NCI-H1417 (cell line): ENCODE measurements around the gene FGF7.
"Not testable (repeated sequence)": the region's sequence is repeated elsewhere in the genome, so short reads cannot be mapped to it uniquely, and the experiment has no call there.

Source experiments
- DNase-seq, 3 experiments: peaks; one replicate each; lab custom pipeline; 2025; lab: John Stamatoyannopoulos, UW

Gene FGF7

DNA sequence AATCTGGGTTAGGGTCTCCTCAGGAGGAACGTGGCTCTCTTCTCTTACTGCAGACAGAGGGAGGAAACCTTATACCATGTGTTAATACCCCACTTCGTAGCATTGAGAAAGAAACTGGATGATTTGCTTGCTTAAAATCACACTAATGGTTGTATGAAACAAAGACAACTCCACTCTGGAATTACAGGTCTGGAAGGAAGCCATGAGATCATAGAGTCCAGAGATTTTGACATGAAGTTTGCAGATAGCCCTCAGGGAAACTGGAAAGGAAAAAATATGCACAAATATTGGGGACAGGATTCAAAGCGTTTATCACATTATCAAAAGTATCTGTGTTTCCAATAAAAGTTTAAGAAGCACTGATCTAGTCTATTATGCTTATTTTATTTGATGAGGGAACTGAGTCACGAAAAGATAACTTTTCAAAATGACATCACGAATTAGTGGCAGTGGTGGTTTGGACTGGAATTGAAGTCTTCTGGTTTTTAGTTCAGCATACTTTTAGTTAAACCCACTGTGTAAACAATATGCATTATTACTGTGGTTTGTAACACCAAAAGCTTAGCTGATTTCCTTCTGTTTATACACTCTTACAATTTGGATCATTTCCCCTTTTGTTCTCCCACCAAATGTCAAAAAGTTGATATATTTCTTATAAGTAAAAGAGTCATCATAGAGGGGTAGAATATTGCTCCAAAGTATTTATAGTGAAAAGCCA is 16.8 kb downstream of the FGF7 start:
- no peak for DNase-seq

DNA sequence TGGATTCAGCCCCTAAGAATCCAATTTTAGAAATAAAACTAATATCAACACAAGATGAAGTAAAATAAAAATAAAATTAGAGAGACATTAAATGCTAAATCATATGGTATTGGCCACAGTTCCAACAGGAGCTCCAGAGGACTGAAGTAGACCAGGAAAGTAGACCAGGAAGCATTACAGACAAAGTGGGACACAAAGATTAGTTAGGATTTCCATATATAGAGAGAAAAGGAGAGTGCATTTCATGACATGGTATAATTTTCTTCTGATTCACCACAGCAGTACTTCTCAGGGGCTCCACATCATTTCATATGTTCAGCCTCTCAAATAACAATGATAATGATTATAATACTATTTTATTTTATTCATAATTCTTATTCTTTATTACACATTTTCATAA is 18.3 kb downstream of the FGF7 start:
- DNase-seq = no peak

GRCh38 chr15:49441816-49442215 is 18.8 kb downstream of the FGF7 start:
- DNase-seq = no peak

GRCh38 chr15:49452595-49452994 is 29.6 kb downstream of the FGF7 start:
- DNase-seq = no peak

GRCh38 chr15:49456166-49456565 is 33.1 kb downstream of the FGF7 start:
- no peak for DNase-seq

GRCh38 chr15:49458145-49458544 is 35.1 kb downstream of the FGF7 start:
- no peak for DNase-seq

- no peak for DNase-seq
Measured at GRCh38 chr15:49460411-49460941, 37.4 kb downstream of the FGF7 start.

DNA sequence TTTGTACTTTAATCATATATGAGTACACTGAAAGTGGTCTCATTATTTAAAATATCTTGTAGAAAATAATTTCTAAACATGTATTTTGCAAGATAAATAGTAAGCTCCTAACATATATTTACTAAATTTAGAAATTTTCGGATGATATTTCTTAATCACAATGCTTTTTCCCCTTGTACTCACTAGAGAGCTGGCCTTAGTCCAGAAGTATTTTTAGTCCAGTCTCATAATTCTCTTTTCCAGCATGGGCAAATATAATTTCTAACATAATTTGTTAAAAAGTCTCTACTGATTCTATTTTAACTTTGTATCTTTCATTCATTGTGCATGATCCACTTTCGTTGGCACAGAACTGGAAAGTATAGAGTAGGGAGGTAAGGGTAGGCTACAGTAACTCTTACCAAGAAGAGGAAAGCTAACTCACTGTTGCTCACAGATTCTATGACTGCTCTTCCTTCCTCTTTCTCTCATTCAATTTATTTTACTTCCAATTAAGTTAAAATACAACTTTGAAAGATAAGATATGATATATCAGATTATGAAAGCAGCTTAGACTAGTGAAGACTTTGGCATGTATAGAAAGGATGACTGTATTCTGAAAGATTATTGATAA is 39.3 kb downstream of the FGF7 start:
- DNase-seq = no peak

DNA sequence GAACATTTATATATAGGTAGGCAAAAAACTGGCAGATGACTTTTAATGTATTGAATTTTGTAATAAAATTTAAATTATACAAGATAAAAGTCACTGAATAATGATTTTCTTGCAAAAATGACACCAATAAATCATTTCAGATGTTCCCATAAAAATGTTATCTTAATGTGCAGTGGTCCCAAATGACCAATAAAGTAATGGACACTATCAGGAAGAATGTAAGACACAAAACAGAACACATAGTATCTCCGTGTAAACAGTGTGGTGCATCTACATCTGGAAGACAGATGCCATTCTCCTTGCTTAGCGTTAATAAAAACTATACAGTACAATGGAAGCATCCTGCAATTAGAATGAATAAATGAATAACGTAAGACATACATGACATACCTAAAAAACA is 41.5 kb downstream of the FGF7 start:
- no peak for DNase-seq

- no peak for DNase-seq
Measured at GRCh38 chr15:49466119-49466518, 43.1 kb downstream of the FGF7 start.

DNA sequence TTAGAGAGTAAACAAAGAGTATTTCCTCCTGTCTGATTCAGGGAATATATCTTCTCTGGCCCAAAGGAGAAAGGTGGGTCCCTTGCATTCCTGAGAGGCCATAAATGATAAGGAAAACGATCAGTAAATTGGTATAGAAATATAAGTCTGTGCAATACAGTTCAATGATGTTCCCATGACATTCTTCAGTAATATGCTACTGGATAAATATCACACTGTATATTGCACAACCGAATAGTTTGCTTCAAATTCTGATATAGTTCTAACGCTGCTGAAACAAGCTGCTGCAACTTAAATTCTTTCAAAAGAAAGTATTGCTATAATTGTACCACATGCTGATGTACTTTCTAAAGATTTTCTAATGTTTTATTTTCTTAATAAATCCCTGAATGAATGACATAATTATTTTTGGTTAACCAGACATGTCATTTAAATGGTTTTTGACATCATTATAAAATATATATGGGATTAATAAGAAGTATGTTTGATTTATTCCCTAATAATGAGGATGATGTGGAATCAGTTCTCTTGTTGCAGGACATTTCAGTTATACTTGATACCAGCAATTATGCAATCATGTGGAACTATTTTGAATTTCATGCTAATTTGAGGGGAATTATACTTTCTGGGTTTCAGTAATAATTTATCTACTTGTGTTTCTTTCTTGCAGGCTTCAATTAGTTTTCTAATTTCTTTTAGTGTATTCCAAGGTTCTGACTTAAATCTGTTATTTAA is 44.9 kb downstream of the FGF7 start:
- no peak for DNase-seq

- no peak for DNase-seq
Measured at GRCh38 chr15:49468481-49468839, 45.4 kb downstream of the FGF7 start.

DNA sequence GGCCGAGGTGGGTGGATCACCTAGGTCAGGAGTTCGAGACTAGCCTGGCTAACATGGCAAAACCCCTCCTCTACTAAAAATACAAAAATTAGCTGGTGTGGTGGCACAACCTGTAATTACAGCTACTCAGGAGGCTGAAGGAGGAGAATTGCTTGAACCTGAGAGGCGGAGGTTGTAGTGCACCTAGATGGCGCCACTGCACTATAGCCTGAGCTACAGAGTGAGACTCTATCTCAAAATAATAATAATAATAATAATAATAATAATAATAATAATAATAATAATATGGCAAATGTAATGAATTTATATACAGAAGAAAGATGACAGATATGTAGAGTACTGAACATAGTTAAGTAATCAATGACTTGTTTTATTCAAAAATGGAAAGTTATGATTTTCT is 48.2 kb downstream of the FGF7 start:
- DNase-seq = peak in 1 of 3 experiments; percentile 4

GRCh38 chr15:49471733-49472132 is 48.7 kb downstream of the FGF7 start:
- DNase-seq = no peak

DNA sequence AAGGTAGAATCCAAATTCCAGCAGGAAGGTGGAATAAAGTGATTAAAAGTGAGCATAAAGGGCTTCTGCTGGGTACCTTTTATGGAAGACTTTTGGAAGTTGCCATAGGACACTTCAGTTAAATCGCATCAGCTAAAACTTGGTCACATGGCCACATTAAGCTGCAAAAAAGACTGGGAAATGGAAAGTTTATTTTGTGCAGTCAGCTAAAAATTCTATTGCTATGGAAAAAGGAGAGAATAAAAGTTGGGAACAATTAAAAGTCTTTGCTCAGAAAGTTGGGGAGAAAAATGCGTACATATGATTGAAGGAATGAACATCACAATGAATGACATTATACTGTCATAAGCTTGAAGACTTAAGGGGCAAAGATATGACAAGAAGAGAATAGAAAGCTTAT is 49.3 kb downstream of the FGF7 start:
- no peak for DNase-seq

GRCh38 chr15:49473031-49473430 is 50.0 kb downstream of the FGF7 start:
- DNase-seq = no peak

DNA sequence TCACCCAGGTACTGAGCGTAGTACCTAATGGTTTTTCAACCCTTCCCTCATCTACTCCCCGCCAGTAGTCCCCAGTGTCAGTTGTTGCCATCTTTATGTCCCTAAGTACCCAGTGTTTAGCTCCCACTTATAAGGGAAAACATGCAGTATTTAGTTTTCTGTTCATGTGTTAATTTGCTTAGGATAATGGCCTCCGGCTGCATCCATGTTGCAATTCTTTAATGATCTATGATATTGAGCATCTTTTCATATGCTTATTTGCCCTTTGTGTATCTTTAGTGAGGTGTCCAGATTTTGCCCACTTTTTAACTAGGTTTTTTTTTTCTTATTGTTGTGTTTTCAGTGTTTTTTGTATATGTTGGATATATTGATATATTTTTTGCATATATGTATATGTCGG is 55.0 kb downstream of the FGF7 start:
- DNase-seq = not testable (repeated sequence)

DNA sequence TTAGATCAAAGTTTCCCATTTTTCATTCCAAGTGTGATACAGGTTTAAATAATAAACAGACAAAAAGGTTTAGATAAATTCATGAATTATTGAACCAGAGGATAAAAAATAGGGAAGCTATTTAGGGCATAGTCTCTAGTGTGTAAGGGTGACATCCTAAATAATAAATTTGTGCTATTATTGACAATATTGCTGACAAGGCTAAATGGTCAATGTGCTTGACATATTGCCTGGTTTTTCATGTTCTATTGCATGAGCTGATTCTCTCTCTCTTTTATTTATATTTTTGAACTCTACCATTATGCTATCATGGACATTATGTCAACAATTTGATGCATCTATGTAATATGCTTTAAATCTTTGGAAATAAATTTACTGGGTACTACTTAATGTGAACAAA is 55.9 kb downstream of the FGF7 start:
- not testable (repeated sequence) for DNase-seq

GRCh38 chr15:49485401-49485800 is 62.4 kb downstream of the FGF7 start:
- DNase-seq = not testable (repeated sequence)

GRCh38 chr15:49490966-49491365 is 67.9 kb downstream of the FGF7 start:
- DNase-seq = no peak

GRCh38 chr15:49492151-49492550 is 69.1 kb downstream of the FGF7 start:
- no peak for DNase-seq

DNA sequence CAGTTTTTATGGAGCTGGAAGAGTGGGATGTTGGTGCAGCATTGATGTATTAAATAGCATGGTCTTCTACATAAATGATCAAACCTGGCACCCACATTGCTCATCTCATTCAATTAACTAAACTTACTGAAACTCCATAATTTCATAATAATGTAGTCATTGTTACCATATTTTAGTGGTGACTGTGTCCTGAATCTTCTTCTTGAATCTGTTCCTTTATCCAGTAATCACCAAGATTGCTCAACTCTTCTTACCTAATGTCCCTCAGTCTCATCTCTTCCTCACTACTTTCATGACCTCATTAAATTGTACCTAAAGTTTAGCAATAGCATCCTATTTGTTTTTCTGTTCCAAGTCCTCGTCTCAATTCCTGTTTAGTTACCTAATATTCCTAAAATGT is 69.8 kb downstream of the FGF7 start:
- DNase-seq = no peak

DNA sequence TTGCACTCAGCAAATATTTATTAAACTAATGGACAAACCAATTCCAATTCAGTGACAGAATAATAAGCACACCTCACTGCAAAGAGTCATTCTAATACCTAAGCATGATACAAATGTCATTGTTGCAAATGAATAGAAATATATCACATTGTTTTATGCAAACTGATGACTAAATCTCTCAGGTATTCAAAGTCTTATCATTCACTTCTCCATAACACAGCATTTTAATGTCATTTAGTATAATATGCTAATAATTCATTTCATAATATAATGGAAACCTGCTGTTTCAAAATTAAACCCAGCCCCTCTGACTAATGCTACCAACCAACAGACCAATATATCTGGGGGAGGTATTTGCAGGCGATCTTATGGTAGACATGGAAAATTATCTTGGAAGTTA is 71.8 kb downstream of the FGF7 start:
- no peak for DNase-seq
